Measurements from ENCODE around the gene OR52W1.

DNA sequence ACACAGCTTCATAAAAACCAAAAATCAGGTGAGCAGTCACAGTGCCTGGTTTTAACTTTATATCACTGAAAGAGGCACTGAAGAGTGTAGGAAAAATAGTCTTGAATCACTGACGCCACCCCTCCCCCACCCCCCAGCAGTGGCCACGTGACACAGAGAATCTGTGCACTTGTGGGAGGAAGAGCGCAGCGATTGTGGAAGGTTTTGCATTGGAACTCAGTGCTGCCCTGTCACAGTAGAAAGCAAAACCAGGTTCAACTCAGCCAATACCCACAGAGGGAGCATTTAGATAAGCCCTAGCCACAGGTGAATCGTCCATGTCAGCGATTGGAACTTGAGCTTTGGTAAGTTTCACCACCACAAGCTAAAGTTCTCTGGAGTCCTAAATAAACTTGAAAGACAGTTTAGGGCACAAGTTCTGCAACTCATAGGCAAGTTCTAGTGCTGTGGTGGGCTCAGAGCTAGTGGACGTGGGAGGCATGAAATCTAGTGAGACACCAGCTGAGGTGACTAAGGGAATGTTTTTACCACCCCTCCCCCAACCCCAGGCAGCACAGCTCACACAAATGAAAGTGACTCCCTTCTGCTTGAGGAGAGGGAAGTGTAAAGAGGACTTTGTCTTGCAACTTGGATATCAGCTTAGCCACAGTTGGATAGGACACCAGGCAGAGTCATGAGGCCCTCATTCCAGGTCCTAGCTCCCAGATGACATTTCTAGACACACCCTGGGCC, 42.2 kb upstream of the OR52W1 start:
- no peak for TF ChIP-seq POLR2A (IDR thresholded peaks at IDR 0.05; ENCODE audit: borderline replicate concordance, extremely low read depth, insufficient read depth, insufficient read length)
- TF ChIP-seq EZH2phosphoT487 (IDR thresholded peaks at IDR 0.05; ENCODE audit: borderline replicate concordance): no peak
- TF ChIP-seq, protein P1, sequence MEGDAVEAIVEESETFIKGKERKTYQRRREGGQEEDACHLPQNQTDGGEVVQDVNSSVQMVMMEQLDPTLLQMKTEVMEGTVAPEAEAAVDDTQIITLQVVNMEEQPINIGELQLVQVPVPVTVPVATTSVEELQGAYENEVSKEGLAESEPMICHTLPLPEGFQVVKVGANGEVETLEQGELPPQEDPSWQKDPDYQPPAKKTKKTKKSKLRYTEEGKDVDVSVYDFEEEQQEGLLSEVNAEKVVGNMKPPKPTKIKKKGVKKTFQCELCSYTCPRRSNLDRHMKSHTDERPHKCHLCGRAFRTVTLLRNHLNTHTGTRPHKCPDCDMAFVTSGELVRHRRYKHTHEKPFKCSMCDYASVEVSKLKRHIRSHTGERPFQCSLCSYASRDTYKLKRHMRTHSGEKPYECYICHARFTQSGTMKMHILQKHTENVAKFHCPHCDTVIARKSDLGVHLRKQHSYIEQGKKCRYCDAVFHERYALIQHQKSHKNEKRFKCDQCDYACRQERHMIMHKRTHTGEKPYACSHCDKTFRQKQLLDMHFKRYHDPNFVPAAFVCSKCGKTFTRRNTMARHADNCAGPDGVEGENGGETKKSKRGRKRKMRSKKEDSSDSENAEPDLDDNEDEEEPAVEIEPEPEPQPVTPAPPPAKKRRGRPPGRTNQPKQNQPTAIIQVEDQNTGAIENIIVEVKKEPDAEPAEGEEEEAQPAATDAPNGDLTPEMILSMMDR (IDR thresholded peaks at IDR 0.05 in 2 of 3, conservative IDR thresholded peaks at IDR 0.05 in 1 of 3; ENCODE audit: borderline replicate concordance in 1 of 3, insufficient read depth in 1 of 3, low read depth in 2 of 3, low read length in 2 of 3): no peak
- TF ChIP-seq RAD21 (IDR thresholded peaks at IDR 0.05; ENCODE audit: low read depth): no peak
- no peak for TF ChIP-seq SP1 (IDR thresholded peaks at IDR 0.05; ENCODE audit: low read depth)
- TF ChIP-seq, protein P2, sequence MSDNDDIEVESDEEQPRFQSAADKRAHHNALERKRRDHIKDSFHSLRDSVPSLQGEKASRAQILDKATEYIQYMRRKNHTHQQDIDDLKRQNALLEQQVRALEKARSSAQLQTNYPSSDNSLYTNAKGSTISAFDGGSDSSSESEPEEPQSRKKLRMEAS (IDR thresholded peaks at IDR 0.05): no peak

Data from HCT116 (cell line).